GM12873 (cell line): ENCODE results near the gene ADSS1.

Source experiments
- CTCF ChIP-seq: IDR thresholded peaks from 2 replicates; pipeline ENCODE4 v1.5.1; 2012; ENCODE audit warnings: low read depth, mild to moderate bottlenecking, moderate library complexity, low read length, control low read depth; ENCODE audit not compliant: insufficient read depth; ENCODE audit errors: missing control alignments

ADSS1 gene

GRCh38 chr14:104773505-104774452, 49.8 kb downstream of the ADSS1 start:
- TF ChIP-seq CTCF: no peak

GRCh38 chr14:104774453-104775072, 50.5 kb downstream of the ADSS1 start:
- no peak for TF ChIP-seq CTCF

GRCh38 chr14:104775073-104775489, 51.1 kb downstream of the ADSS1 start:
- TF ChIP-seq CTCF: no peak

GRCh38 chr14:104776481-104776880, 52.5 kb downstream of the ADSS1 start:
- TF ChIP-seq CTCF: no peak

- no peak for TF ChIP-seq CTCF
Observed at GRCh38 chr14:104776961-104777807, 53.2 kb downstream of the ADSS1 start.

GRCh38 chr14:104777808-104778249, 53.8 kb downstream of the ADSS1 start:
- TF ChIP-seq CTCF: no peak
